H9 (cell line): ENCODE results near the gene MYO18A. TPM values are rescaled to one million over a fixed set of nuclear protein-coding genes. Genes with fewer than 3 reads are reported as not detected.

ENCODE experiments used
- DNase-seq: peaks from one replicate; pipeline ENCODE4 v3.0.0-alpha.2; 2017
- H2AFZ ChIP-seq: one replicate; pipeline ENCODE4 v1.6.1; 2013; ENCODE audit warnings: mild to moderate bottlenecking, low read length, control low read depth, moderate library complexity
- H2AK5ac ChIP-seq: 2 replicates; pipeline ENCODE4 v1.6.1; 2013; ENCODE audit warnings: low read length, control low read depth, mixed read lengths; ENCODE audit not compliant: insufficient read length
- H2BK120ac ChIP-seq: one replicate; pipeline ENCODE4 v1.6.1; 2013; ENCODE audit warnings: low read depth, mild to moderate bottlenecking, low read length, control low read depth, inconsistent platforms; ENCODE audit not compliant: poor library complexity, severe bottlenecking
- H2BK12ac ChIP-seq: 2 replicates; pipeline ENCODE4 v1.6.1; 2013; ENCODE audit warnings: low read length, control low read depth, mixed read lengths, low read depth; ENCODE audit not compliant: insufficient read length
- H2BK15ac ChIP-seq: 2 replicates; pipeline ENCODE4 v1.6.1; 2013; ENCODE audit warnings: low read depth, low read length, control low read depth
- H2BK20ac ChIP-seq: one replicate; pipeline ENCODE4 v1.6.1; 2013; ENCODE audit warnings: low read depth, mild to moderate bottlenecking, low read length, control low read depth, inconsistent platforms; ENCODE audit not compliant: poor library complexity, severe bottlenecking
- H2BK5ac ChIP-seq: 2 replicates; pipeline ENCODE4 v1.6.1; 2013; ENCODE audit warnings: low read length, control low read depth, mixed read lengths; ENCODE audit not compliant: insufficient read length
- H3K14ac ChIP-seq: 2 replicates; pipeline ENCODE4 v1.6.1; 2013; ENCODE audit warnings: low read length, control low read depth; ENCODE audit not compliant: insufficient read depth
- H3K18ac ChIP-seq: 2 replicates; pipeline ENCODE4 v1.6.1; 2013; ENCODE audit warnings: low read depth, mild to moderate bottlenecking, mixed read lengths, low read length, control low read depth; ENCODE audit not compliant: insufficient read length
- H3K23ac ChIP-seq: 2 replicates; pipeline ENCODE4 v1.6.1; 2013; ENCODE audit warnings: low read length, control low read depth, mixed read lengths, low read depth; ENCODE audit not compliant: insufficient read length
- H3K23me2 ChIP-seq: 2 replicates; pipeline ENCODE4 v1.6.1; 2013; ENCODE audit warnings: low read depth, mild to moderate bottlenecking, mixed read lengths, low read length, control low read depth; ENCODE audit not compliant: insufficient read length, poor library complexity, severe bottlenecking
- H3K27ac ChIP-seq: 2 replicates; pipeline ENCODE4 v1.5.1; 2013; ENCODE audit warnings: low read length, control low read depth, mixed read lengths, low read depth; ENCODE audit not compliant: insufficient read length
- H3K27me3 ChIP-seq: 2 replicates; pipeline ENCODE4 v1.6.1; 2013; ENCODE audit warnings: low read length, control low read depth, inconsistent platforms; ENCODE audit not compliant: insufficient read depth
- H3K4ac ChIP-seq: 2 replicates; pipeline ENCODE4 v1.6.1; 2013; ENCODE audit warnings: low read depth, mild to moderate bottlenecking, control low read depth, inconsistent platforms, low read length, moderate library complexity
- H3K4me1 ChIP-seq: 2 replicates; pipeline ENCODE4 v1.6.1; 2013; ENCODE audit warnings: low read length, control low read depth, inconsistent platforms; ENCODE audit not compliant: insufficient read depth
- H3K4me2 ChIP-seq: 2 replicates; pipeline ENCODE4 v1.6.1; 2013; ENCODE audit warnings: low read length, control low read depth, mixed read lengths; ENCODE audit not compliant: insufficient read length, insufficient read depth
- H3K56ac ChIP-seq: 2 replicates; pipeline ENCODE4 v1.6.1; 2013; ENCODE audit warnings: low read depth, mild to moderate bottlenecking, mixed read lengths, low read length, control low read depth; ENCODE audit not compliant: insufficient read length
- H3K79me1 ChIP-seq: 2 replicates; pipeline ENCODE4 v1.6.1; 2013; ENCODE audit warnings: low read depth, mild to moderate bottlenecking, moderate library complexity, low read length, control low read depth, inconsistent platforms; ENCODE audit not compliant: insufficient read depth, poor library complexity, severe bottlenecking
- H3K79me2 ChIP-seq: 2 replicates; pipeline ENCODE4 v1.6.1; 2013; ENCODE audit warnings: low read length, control low read depth, inconsistent platforms; ENCODE audit not compliant: insufficient read depth
- H3K9ac ChIP-seq: 2 replicates; pipeline ENCODE4 v1.6.1; 2013; ENCODE audit warnings: low read length, control low read depth, mixed read lengths; ENCODE audit not compliant: insufficient read length; ENCODE audit errors: extremely low read depth
- H3K9me3 ChIP-seq: one replicate; pipeline ENCODE4 v1.6.1; 2013; ENCODE audit warnings: low read depth, low read length, inconsistent platforms; ENCODE audit not compliant: control insufficient read depth
- H3T11ph ChIP-seq: one replicate; pipeline ENCODE4 v1.6.1; 2013; ENCODE audit warnings: mild to moderate bottlenecking, low read length, control low read depth, inconsistent platforms
- H4K20me1 ChIP-seq: one replicate; pipeline ENCODE4 v1.6.1; 2013; ENCODE audit not compliant: control insufficient read depth, insufficient read length, insufficient read depth
- H4K5ac ChIP-seq: 2 replicates; pipeline ENCODE4 v1.6.1; 2013; ENCODE audit warnings: low read depth, mild to moderate bottlenecking, mixed read lengths, low read length, control low read depth; ENCODE audit not compliant: insufficient read length
- H4K8ac ChIP-seq: replicated peaks from 2 replicates; pipeline ENCODE4 v1.6.1; 2013; ENCODE audit warnings: low read length, control low read depth, mixed read lengths, low read depth; ENCODE audit not compliant: insufficient read length
- H4K91ac ChIP-seq: 2 replicates; pipeline ENCODE4 v1.6.1; 2013; ENCODE audit warnings: low read depth, mild to moderate bottlenecking, moderate library complexity, mixed read lengths, low read length, control low read depth; ENCODE audit not compliant: insufficient read length
- H3K27ac Mint-ChIP-seq, 3 experiments: 2 replicates in 2 of 3; 3 replicates in 1 of 3; pipeline ENCODE4 v1.8.0; 2020 to 2021; ENCODE audit warnings: mixed read lengths in 3 of 3, mild to moderate bottlenecking in 1 of 3, moderate library complexity in 1 of 3
- H3K27me3 Mint-ChIP-seq: 2 replicates; pipeline ENCODE4 v1.8.0; 2021; ENCODE audit warnings: low read depth, mild to moderate bottlenecking, moderate library complexity, mixed read lengths
- H3K36me3 Mint-ChIP-seq, 3 experiments: 2 replicates in 2 of 3; 3 replicates in 1 of 3; pipeline ENCODE4 v1.8.0; 2020 to 2021; ENCODE audit warnings: low read depth in 3 of 3, mixed read lengths in 3 of 3; ENCODE audit not compliant: insufficient read depth in 1 of 3
- H3K4me1 Mint-ChIP-seq, 2 experiments: 2 replicates each; pipeline ENCODE4 v1.8.0; 2020; ENCODE audit warnings: mixed read lengths in 2 of 2
- H3K4me3 Mint-ChIP-seq, 2 experiments: 2 replicates in 1 of 2; 3 replicates in 1 of 2; pipeline ENCODE4 v1.8.0; 2020 to 2021; ENCODE audit warnings: mild to moderate bottlenecking in 2 of 2, mixed read lengths in 2 of 2, moderate library complexity in 1 of 2
- H3K9me3 Mint-ChIP-seq, 2 experiments: 2 replicates in 1 of 2; 3 replicates in 1 of 2; pipeline ENCODE4 v1.8.0; 2020; ENCODE audit warnings: mild to moderate bottlenecking in 2 of 2, mixed read lengths in 2 of 2, moderate library complexity in 1 of 2
- CTCF ChIP-seq: fragments of 200-600 bp; sonication (generic); conservative IDR thresholded peaks from 3 replicates; pipeline ENCODE4 v1.8.0; 2021; ENCODE audit warnings: antibody characterized with exemption, mild to moderate bottlenecking
- WGBS: extraction: QIAGEN DNeasy Blood & Tissue Kit; methylation state at CpG from one replicate; pipeline ENCODE4 v1.1.7; 2013; ENCODE audit warnings: missing lambda C conversion rate, low lambda C conversion rate, mixed read lengths; ENCODE audit not compliant: insufficient read length; ENCODE audit errors: extremely low coverage; 5-methylcytosine and 5-hydroxymethylcytosine counted together
- total RNA-seq: library from RNA; stranded (reverse); gene quantifications from 2 replicates; pipeline ENCODE4 v1.2.1, GENCODE V29; 2021

The MYO18A gene
- total RNA-seq, 1 experiment from 2014 or later = 21.6 TPM

GRCh38 chr17:29195465-29196081 is 15.4 kb upstream of the MYO18A start:
- Histone ChIP-seq H4K91ac (no peak overlapping the region), H3K9me3 (no peaks in the 10 kb centered on the region), H4K5ac (no peak overlapping the region), H3K4ac (no peak overlapping the region), H2AFZ (no peak overlapping the region), H3K4me2 (no peak overlapping the region), H3K18ac (no peak overlapping the region), H3K79me1 (no peaks in the 10 kb centered on the region), H3K9ac (no peak overlapping the region), H3T11ph (no peak overlapping the region), H2AK5ac (no peak overlapping the region), H3K27me3 (no peaks in the 10 kb centered on the region; the same call in 1 of the 2 replicates), H3K79me2 (no peaks in the 10 kb centered on the region), H3K14ac (no peak overlapping the region), H4K8ac (no peak overlapping the region), H2BK12ac (no peak overlapping the region), H3K4me1 (no peaks in the 10 kb centered on the region), H3K23me2 (no peaks in the 10 kb centered on the region), H3K27ac (no peak overlapping the region), H4K20me1 (no peaks in the 10 kb centered on the region), H3K56ac (no peak overlapping the region), H2BK120ac (no peak overlapping the region), H2BK20ac (no peak overlapping the region), H2BK5ac (no peak overlapping the region), H3K23ac (no peak overlapping the region), H2BK15ac (no peak overlapping the region)
- DNase-seq = no peak
- no peaks in the 10 kb centered on the region for H3K36me3 Mint-ChIP-seq
- no peak overlapping the region for H3K4me3 Mint-ChIP-seq
- peaks cover 3% of the 10 kb centered on the region for H3K27me3 Mint-ChIP-seq
- no peak for TF ChIP-seq CTCF
- H3K27ac Mint-ChIP-seq = no peak overlapping the region
- H3K9me3 Mint-ChIP-seq = no peaks in the 10 kb centered on the region
- WGBS = no CpG with 5 or more reads among the region's 10 CpGs
- peaks cover 5 to 6% of the 10 kb centered on the region in 2 experiments; a peak in 3 of 4 replicates for H3K4me1 Mint-ChIP-seq
